Kidney (tissue), 14 donors: ENCODE measurements around the gene ESAM. TPM values are rescaled to one million over a fixed set of nuclear protein-coding genes. Genes with fewer than 3 reads are reported as not detected.

ENCODE experiments used
- DNase-seq, 5 donors: peaks; one replicate each; pipeline ENCODE4 v3.0.0-alpha.2; 2013 to 2020
- FAIRE-seq: peaks from 2 replicates; lab custom pipeline; 2012; peaks lifted over from hg19 to GRCh38; lab: Jason Lieb, UNC
- H3K27ac ChIP-seq, 2 donors: one replicate each; pipeline ENCODE4 v1.7.0; 2013; ENCODE audit warnings: low read depth in 2 of 2, low read length in 2 of 2, inconsistent platforms in 1 of 2
- H3K27me3 ChIP-seq: one replicate; pipeline ENCODE4 v1.7.1; 2013; ENCODE audit warnings: low read length, inconsistent platforms; ENCODE audit not compliant: control insufficient read depth, insufficient read depth
- H3K36me3 ChIP-seq, 3 donors: one replicate each; pipeline versions ENCODE4 v1.7.0 to v1.7.1; 2013; ENCODE audit warnings: low read length in 3 of 3, control low read depth in 1 of 3, inconsistent platforms in 1 of 3; ENCODE audit not compliant: insufficient read depth in 3 of 3, control insufficient read depth in 2 of 3
- H3K4me1 ChIP-seq, 3 donors: one replicate each; pipeline versions ENCODE4 v1.7.0 to v1.7.1; 2013; ENCODE audit warnings: low read length in 3 of 3, inconsistent platforms in 1 of 3, low read depth in 1 of 3; ENCODE audit not compliant: control insufficient read depth in 2 of 3, insufficient read depth in 2 of 3
- H3K4me3 ChIP-seq, 3 donors: one replicate each; pipeline versions ENCODE4 v1.7.0 to v1.8.1; 2013; ENCODE audit warnings: low read length in 3 of 3, control low read depth in 1 of 3, inconsistent platforms in 1 of 3
- H3K9ac ChIP-seq, 3 donors: one replicate each; pipeline versions ENCODE4 v1.7.0 to v1.7.1; 2013; ENCODE audit warnings: low read length in 3 of 3, control low read depth in 1 of 3, inconsistent platforms in 1 of 3
- H3K9me3 ChIP-seq, 3 donors: one replicate each; pipeline versions ENCODE4 v1.7.0 to v1.7.1; 2013; ENCODE audit warnings: low read length in 3 of 3, control low read depth in 1 of 3, inconsistent platforms in 1 of 3; ENCODE audit not compliant: control insufficient read depth in 2 of 3, insufficient read depth in 1 of 3
- intact Hi-C: fragments of 100-400 bp; cut with DNase I; formaldehyde crosslinking; loops from one replicate; pipeline ENCODE4 v1.11.1; 2022
- polyA plus RNA-seq: library from polyadenylated mRNA; stranded (reverse); fragments of 350-450 nt; fragmentation: Illumina TruSeq; extraction: RNeasy Lipid Tissue Mini Kit (QIAGEN cat#74804); gene quantifications from one replicate; pipeline ENCODE4 v1.2.3, GENCODE V29; 2014; ENCODE audit warnings: low read depth, low replicate concordance; ENCODE audit not compliant: insufficient read depth
- total RNA-seq: library from RNA; stranded (reverse); fragmentation: NEBNext Ultra II Directional; extraction: Animal tissue kit (Norgen Biotek cat#: 25700); gene quantifications from one replicate; pipeline ENCODE4 v1.2.1, GENCODE V29; 2021
- TF ChIP-seq, protein P1 (sequence below): IDR thresholded peaks from 3 replicates; pipeline ENCODE4 v1.5.1; 2012; ENCODE audit warnings: mild to moderate bottlenecking, moderate library complexity, borderline replicate concordance; ENCODE audit not compliant: insufficient read depth; ENCODE audit errors: extremely low read depth
- donor health status: control.
- donor health status: control.
- donor health status: control.
- donor health status: control.
- donor health status: control.
- donor health status: DM: yes; HTN: yes; CAD: no.
- donor health status: Normal renal cell carcinoma (clear cell type).

The ESAM gene
- total and polyA plus RNA-seq, 2 donors from 2014 or later: 63.0 to 85.8 TPM

DNA sequence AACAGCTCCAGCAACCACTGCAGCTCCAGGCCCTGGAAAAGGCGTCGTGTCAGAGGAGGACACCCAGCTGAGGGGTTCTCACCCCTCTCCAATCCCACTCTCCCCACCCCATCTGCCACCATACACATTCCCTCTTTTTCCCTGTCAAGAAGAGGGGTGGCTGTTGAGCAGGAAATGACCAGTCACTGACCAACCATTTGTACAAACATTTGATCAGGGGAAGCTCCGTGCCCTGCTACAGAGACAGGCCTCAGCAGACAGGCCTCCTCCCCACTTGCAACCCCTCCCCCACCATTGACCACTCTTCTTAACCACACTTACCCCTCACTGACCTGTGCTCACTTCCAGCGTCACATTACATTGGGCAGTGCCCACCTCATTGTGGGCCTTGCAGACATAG is 7.8 kb downstream of the ESAM start:
- Histone ChIP-seq H3K27me3 (peaks cover 44% of the 10 kb centered on the region), H3K4me1 (peaks cover 0 to 10% (median 0%) of the 10 kb centered on the region in 3 donors), H3K9ac (no peak overlapping the region), H3K36me3 (peaks cover 0 to 3% (median 0%) of the 10 kb centered on the region in 3 donors), H3K27ac (no peak overlapping the region), H3K9me3 (no peaks in the 10 kb centered on the region), H3K4me3 (no peak overlapping the region)
- TF ChIP-seq, protein P1, sequence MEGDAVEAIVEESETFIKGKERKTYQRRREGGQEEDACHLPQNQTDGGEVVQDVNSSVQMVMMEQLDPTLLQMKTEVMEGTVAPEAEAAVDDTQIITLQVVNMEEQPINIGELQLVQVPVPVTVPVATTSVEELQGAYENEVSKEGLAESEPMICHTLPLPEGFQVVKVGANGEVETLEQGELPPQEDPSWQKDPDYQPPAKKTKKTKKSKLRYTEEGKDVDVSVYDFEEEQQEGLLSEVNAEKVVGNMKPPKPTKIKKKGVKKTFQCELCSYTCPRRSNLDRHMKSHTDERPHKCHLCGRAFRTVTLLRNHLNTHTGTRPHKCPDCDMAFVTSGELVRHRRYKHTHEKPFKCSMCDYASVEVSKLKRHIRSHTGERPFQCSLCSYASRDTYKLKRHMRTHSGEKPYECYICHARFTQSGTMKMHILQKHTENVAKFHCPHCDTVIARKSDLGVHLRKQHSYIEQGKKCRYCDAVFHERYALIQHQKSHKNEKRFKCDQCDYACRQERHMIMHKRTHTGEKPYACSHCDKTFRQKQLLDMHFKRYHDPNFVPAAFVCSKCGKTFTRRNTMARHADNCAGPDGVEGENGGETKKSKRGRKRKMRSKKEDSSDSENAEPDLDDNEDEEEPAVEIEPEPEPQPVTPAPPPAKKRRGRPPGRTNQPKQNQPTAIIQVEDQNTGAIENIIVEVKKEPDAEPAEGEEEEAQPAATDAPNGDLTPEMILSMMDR: no peak
- DNase-seq: no peak
- FAIRE-seq: no peak
- intact Hi-C loops: no loop called here

DNA sequence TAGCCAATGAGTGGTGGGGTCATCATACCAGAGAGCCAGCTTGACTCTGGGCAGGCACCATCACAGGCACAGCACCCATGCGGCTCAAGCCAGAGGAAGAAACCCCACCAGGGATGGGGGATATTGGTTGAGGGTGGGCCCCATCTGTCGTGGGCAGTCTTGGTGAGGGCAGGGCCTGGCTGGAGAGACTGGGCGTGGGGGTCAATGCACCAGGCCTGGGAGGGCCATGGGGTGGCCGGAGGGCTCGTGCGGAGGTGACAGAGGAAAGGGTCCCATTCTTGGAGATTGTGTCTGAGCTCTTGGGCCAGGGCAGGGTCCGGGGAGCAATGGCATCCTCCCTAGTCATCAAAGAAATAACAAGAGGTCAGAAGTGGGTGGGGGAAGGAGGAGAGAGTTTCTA is 8.5 kb downstream of the ESAM start:
- DNase-seq: no peak
- no peaks in the 10 kb centered on the region for H3K9me3 ChIP-seq
- no peak overlapping the region for H3K9ac ChIP-seq
- H3K27me3 ChIP-seq: peaks cover 49% of the 10 kb centered on the region
- no peak overlapping the region for H3K4me3 ChIP-seq
- intact Hi-C loops: no loop called here
- peaks cover 0 to 8% (median 0%) of the 10 kb centered on the region in 3 donors for H3K4me1 ChIP-seq
- no peak for FAIRE-seq
- TF ChIP-seq, protein P1: no peak
- H3K36me3 ChIP-seq: peaks cover 0 to 3% (median 0%) of the 10 kb centered on the region in 3 donors
- H3K27ac ChIP-seq: no peak overlapping the region

DNA sequence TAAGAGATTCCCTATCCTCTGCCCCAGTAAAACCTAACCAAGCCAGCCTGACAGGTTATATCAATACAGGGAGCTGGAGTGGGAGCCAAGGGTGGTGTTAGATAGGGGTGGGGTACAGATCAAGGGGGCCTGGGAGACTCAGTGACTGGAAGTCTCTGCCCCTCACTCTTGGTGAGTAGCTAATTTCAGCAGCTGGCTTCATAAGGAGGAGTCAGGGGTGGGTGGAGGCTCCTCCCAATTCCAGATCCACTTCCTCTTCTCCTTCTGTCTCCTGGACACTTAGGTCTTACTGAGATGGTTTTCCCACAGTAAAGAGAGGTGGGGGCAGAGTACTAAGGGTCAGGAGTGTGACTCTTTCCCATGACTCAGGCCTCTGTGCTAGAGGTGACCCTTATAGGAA is 8.9 kb downstream of the ESAM start:
- H3K27me3 ChIP-seq: peaks cover 51% of the 10 kb centered on the region
- intact Hi-C loops: no loop called here
- FAIRE-seq: no peak
- H3K4me3 ChIP-seq: no peak overlapping the region
- peaks cover 0 to 9% (median 0%) of the 10 kb centered on the region in 3 donors for H3K4me1 ChIP-seq
- no peak overlapping the region for H3K27ac ChIP-seq
- peaks cover 0 to 3% (median 0%) of the 10 kb centered on the region in 3 donors for H3K36me3 ChIP-seq
- H3K9ac ChIP-seq: no peak overlapping the region
- no peak for DNase-seq
- TF ChIP-seq, protein P1: no peak
- H3K9me3 ChIP-seq: no peaks in the 10 kb centered on the region
